ENCODE measurements around the gene METTL5.

DNA sequence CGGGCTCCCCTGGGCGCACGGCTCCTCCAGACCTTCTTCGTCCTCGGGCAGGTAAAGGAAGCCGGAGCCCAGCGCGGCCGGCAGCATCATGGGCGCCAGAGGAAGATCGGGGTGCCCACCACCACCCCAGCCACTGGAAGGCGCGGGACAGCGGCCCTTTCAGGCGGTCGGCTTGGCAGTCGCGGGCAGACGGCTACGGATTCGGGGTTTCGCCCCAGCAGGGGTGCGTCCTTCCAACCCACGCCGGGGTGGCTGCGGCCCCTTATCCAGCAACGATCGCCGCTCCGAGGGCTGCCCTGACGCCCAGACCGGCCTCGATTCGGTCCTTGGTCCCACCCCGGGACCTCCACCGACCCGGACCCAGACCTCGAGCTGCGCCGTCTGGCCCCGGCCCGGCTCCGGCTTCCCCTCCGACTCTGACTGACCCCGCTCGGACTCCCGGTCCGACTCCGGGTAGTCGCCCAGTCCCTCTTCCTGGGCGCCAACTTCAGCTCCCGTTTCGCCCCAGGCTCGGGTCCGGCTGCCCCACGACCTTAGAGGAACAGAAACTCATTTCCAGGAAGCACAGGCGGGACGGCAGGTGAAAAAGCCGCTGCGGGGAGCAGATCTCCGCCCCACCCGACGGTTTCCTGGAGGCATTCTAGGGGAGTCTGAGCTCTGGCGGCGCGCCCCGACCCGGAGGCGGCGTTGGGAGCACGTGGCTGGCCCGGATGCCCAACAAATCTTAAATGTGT is 56.3 kb downstream of the METTL5 start:
- no peak for TF ChIP-seq SMC3 (conservative IDR thresholded peaks at IDR 0.05; ENCODE audit: poor library complexity)
- TF ChIP-seq, protein P1, sequence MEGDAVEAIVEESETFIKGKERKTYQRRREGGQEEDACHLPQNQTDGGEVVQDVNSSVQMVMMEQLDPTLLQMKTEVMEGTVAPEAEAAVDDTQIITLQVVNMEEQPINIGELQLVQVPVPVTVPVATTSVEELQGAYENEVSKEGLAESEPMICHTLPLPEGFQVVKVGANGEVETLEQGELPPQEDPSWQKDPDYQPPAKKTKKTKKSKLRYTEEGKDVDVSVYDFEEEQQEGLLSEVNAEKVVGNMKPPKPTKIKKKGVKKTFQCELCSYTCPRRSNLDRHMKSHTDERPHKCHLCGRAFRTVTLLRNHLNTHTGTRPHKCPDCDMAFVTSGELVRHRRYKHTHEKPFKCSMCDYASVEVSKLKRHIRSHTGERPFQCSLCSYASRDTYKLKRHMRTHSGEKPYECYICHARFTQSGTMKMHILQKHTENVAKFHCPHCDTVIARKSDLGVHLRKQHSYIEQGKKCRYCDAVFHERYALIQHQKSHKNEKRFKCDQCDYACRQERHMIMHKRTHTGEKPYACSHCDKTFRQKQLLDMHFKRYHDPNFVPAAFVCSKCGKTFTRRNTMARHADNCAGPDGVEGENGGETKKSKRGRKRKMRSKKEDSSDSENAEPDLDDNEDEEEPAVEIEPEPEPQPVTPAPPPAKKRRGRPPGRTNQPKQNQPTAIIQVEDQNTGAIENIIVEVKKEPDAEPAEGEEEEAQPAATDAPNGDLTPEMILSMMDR (IDR thresholded peaks at IDR 0.05; ENCODE audit: poor library complexity, severe bottlenecking) = no peak
- TF ChIP-seq EZH2 (IDR thresholded peaks at IDR 0.05; ENCODE audit: borderline replicate concordance, insufficient read depth, low read length, poor library complexity, severe bottlenecking) = no peak
- TF ChIP-seq MXI1 (conservative IDR thresholded peaks at IDR 0.05; ENCODE audit: poor library complexity, severe bottlenecking) = no peak
- no peak for TF ChIP-seq RAD21 (conservative IDR thresholded peaks at IDR 0.05)
